Cardiac septum (tissue), 1 donor: ENCODE measurements around the gene TP53I13. TPM values are rescaled to one million over a fixed set of nuclear protein-coding genes. Genes with fewer than 3 reads are reported as not detected.

ENCODE experiments used
- DNase-seq: peaks from one replicate; pipeline ENCODE4 v3.0.0-alpha.2; 2020; ENCODE audit warnings: low spot score
- intact Hi-C: fragments of 100-400 bp; cut with DNase I; formaldehyde crosslinking; loops from one replicate; pipeline ENCODE4 v1.14.0; 2022
- total RNA-seq: library from RNA; stranded (reverse); fragmentation: NEBNext Ultra II Directional; extraction: Animal tissue kit (Norgen Biotek cat#: 25700); gene quantifications from one replicate; pipeline ENCODE4 v1.2.1, GENCODE V29; 2021
- donor health status: DM: no; HTN: no; CAD: no.

The TP53I13 gene
- total RNA-seq, 1 donor from 2014 or later, result 31.9 TPM

DNA sequence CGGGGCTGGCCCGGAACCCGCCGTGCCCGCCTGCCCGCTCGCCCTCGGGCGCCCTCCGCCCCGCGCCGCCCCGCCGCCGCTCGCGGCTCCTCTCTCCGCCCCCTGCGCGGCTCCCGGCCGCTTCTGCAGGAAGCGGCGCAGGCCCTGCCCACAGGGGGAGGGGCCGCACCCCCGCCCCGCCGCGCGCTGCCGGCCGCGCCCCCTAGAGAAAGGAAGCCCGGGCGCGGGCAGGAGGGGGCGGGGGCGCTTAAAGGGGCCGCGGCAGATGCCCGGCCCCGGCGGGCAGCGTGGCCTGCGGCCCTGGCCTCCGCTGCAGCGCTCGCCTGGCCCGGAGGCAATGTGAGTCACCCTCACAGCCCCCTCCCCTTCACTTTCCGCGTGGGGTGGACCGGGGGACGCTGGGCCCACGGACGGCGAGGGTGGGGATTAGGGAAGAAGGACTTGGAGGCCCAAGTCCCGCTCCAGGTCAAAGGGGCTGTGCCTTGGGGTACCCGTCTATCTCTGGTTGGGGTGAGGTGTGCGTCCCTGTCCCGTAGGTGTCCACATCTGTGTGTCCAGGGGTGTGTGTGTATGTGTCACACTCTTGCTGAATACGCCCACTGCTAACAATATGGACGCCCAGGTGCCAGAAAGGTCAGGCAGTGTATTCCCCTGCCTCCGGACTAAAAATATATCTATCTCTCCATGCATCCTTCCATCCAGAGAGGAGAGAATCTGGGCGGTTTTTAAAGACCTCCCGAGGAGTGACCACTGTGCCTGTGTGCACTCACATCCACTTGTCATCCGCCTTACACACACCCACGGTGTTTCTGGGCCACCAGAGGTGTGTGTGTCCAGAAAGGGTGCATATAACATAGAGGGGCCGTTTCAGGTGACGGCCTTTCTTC is 21.3 kb downstream of the TP53I13 start, which contains the start of gene GIT1:
TSS of gene GIT1 (minus strand) at position 125 of the 887 bp plus-strand sequence. CDS start 270 bp downstream, outside the sequence.
- intact Hi-C loops, result no loop called here
- DNase-seq, result peak; percentile 92

DNA sequence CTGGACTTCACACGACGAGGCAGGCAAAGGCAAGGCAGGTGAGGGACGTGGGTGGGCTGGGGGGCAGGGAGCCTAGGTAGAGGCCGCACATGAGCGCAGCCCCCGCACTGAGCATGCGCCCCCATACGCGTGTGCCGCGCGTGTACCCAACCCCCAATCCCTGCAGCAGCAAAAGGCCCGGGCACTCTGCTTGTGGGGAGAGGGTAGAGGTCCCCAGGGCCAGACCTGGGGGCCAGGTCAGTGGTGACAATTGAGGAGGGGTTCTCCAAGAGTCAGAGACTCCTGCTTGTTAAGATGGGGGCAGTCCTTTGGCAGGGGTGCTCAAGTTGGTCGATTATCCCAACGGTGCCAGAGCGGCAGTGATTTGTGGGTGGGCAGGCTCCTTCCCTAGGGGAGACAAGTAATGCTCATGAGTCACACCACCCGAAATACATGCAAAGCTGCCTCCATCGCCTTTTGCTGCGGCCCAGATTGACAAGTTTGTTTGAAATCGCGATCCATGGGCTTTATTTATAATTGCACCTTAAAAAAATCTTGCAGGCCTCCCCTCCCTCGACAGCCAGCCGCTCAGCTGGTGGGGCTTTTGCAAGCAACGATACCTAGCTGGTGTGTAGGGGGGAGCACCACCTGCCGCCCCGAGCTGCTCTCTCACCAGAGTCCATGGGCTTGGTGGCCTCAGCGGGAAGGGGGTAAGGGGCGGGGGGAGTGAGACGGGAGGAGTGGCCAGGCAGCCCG is 22.1 kb downstream of the TP53I13 start:
- intact Hi-C loops, result no loop called here
- no peak for DNase-seq

DNA sequence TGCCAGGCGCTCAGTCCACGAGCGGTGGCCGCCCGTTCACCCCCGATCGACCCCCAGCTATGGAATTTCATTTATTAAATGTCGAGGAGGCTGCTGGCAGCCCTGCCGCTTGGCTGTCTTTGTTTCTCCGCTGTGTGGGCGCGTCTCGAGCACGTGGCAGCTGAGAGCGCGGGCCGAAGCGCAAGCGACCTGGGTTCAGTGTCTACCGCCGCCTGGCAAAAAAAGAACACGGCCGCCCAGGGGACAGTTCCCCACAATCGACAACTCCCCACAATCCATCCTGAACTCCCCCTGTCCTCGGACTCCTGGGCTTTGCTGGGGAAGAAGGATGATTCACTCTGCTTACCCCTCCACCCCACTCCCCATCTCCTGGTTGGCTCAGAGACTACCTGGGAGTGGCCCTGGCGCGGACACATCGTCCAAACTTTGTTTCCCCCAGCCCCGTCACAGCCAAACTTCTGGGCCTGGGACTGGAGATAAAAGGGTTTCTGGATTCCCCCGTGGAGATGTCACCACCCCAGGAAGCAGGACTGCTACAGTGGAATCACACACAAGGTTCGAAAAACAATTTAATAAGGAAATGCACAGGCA is 22.7 kb downstream of the TP53I13 start:
- intact Hi-C loops, result no loop called here
- DNase-seq, result no peak

DNA sequence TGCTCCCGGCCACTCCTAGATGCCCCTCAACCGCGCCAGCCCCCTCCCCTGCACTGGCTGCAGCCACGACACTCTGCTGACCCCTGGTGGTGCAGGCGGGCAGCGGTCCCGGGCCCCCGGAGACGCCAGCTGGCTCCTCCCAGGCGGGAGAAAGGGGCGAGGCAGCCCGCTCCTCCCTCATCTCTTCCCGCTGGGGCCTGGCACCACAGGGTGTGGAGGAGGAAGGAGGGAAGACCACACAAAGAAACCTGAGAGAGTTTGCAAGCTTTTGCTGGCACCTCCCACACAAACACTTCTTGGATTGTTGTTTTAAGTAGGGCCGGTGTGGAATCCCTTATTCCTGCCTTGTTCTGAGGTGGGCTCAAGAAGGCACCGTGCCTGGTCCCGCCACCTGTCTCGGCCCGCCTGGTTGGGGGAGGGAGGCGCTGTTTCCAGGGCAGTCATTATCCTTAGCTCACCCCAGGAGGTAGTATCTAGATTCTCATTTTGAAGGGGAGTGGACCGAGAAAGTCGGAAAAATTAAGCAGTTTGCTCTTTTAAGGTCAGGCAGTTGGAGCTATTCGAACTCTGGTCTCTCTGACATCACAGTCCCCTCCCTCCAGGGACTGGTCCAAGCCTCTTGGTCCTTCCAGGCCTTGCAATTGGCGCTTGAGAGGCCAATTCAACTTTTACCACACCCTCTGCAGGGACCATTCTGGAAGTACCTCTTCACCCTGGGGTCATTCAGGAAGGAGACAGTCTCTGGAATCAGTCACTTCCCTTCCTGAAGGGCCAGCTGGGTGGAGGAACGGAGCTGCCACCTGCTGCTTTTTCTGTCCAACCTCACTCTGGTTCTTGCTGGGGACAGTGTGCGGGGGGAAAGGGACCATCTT is 23.5 kb downstream of the TP53I13 start:
- DNase-seq, result peak; percentile 93
- intact Hi-C loops, result no loop called here

DNA sequence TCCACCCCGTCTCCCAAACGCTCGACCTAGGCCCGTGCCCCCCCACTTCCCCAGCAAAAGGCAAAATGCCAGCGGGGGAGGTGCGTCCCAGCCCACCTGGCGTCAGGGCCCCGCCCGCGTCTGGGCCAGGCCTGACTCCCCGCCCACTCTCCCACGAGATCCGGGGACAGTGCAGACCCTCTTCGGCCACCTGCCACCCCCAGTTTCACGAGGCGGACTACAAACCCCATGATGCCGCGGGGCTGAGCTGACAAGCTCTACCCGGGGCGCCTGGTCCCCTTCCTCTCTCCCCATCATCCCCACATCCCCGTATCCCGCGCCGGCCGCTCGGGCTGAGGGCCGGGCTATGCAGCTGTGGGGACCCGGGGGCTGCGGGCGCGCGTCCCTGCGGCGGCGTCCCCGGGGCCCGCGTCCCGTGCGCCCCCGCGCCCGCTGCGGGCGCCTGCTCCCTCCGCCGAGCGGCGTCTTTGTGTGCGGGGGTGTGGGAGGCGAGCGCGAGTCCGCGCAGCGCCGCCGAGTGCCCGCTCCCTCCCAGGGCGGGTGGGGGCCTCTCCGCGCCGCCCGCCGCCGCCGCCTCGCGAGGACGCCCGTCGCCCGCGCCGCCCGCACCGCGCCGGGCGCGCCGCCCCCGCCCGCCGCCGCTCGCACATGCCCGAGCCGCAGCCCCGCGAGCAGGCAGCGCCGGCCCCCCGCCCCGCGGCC is 24.5 kb downstream of the TP53I13 start, which contains the start of gene ANKRD13B:
TSS of gene ANKRD13B (plus strand) at position 283 of the 702 bp plus-strand sequence. CDS start 490 bp downstream, outside the sequence.
- DNase-seq, result no peak

DNA sequence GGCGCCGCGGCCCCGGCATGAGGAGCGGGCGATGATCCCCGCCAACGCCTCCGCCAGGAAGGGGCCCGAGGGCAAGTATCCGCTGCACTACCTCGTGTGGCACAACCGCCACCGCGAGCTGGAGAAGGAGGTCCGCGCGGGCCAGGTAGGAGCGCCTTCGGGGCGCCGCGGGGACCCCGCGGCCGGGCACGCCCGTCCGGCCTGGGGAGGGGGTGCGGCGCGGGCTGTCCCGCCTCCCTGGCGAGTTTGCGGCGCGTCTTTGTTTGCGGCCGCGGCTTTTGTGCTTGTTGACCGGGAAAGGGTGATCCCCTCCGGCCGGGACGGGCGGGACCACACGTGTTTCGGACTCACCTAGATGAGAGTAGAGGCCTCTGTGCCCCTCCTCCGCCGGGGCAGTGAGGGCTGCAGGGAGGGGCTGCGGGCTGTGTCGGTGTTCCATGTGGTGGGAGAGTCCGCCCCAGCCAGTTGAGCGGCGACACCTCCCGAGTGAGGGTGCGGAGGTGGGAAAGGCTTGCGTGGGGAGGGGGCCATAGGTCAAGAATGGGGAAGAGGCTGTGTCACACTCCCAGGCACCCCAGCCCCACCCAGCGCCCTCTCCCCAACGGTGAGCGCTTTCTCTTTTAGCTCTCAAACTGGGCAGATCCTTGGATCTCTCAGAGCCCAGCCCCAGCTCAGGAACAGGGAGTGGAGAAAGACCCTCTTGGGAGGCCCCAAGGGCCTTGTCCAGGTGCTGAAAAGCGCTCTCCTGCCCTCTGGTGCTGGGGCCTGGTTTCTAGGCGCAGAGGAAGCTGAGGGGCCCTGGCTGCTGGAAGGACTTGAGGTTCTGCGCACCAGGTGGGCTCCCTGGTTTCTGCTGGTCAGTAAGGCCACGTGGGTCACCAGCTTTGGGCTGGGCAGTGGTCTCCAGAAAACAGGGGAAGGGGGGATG is 25.4 kb downstream of the TP53I13 start:
- DNase-seq, result no peak
- intact Hi-C loops, result no loop called here

More for the DNA sequence above, 24.5 kb downstream of the TP53I13 start, which contains the start of gene ANKRD13B:
- intact Hi-C loops, result no loop called here

DNA sequence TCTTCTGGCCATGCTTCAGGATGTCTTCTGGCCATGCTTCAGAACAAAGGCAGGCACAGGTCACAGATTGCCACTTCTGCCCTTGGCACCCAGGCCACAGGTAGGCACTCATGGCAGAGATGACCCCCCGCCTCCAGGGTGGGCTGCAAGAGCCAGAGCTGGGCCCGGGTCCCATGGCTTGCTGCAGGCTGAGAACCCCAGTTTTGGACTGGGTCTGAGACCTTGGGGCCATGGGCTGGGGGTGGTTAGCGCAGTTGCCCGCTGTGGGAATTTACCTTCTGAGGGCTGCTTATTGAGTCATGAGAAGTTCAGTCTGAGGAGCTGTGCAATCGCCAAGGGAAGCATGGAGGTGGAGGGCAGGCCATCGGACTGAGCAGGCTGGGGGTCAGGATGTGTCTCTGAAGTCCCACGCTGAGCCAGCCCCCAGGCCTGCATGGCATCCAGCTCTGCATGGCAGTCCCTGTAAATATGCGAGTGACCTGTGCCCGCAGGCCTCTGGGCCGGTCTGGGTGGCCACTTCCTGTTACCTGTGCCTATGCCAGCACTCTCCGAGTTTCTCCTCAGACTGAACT is 26.1 kb downstream of the TP53I13 start:
- intact Hi-C loops, result no loop called here
- DNase-seq, result no peak

DNA sequence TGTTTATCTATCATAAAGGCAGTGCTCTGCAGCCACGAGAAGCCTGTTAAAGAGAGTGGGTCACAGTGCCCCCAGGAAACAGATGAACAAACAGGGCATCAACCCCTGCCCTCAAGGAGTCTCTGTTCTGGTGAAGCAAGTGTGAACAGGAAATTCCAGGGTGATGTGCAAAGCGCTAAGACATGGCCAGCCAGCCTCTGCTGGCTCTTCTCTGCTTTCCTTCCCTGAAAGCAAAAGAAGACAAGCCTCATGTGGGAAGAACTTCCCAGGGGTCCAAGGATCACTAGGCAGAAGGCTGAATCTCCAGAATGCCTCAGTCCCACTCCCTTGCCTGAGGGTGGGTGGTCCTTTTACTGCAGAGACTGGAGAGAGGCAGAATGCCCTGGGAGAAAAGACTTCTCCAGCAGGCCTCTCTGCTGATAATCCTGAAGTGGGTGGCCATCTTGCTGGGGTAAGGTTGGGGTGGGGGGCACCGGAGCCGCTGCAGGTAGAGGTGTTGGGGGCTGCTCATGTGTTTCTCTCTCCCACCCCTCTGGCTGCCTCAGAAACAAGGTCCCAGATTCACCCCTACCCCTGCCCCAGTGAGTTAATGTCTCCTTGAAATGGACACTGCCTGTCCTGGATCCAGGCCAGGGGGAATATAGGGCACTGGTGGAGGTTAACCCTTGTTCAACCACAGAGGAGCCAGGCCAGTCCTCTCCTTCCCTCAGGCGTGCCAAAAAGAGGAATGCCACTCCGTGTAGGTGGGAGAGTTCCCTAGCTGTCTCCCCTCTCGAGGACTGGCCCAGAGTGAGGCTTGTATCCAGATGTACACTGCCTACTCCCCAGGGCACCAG is 26.8 kb downstream of the TP53I13 start:
- intact Hi-C loops, result no loop called here
- DNase-seq, result no peak

DNA sequence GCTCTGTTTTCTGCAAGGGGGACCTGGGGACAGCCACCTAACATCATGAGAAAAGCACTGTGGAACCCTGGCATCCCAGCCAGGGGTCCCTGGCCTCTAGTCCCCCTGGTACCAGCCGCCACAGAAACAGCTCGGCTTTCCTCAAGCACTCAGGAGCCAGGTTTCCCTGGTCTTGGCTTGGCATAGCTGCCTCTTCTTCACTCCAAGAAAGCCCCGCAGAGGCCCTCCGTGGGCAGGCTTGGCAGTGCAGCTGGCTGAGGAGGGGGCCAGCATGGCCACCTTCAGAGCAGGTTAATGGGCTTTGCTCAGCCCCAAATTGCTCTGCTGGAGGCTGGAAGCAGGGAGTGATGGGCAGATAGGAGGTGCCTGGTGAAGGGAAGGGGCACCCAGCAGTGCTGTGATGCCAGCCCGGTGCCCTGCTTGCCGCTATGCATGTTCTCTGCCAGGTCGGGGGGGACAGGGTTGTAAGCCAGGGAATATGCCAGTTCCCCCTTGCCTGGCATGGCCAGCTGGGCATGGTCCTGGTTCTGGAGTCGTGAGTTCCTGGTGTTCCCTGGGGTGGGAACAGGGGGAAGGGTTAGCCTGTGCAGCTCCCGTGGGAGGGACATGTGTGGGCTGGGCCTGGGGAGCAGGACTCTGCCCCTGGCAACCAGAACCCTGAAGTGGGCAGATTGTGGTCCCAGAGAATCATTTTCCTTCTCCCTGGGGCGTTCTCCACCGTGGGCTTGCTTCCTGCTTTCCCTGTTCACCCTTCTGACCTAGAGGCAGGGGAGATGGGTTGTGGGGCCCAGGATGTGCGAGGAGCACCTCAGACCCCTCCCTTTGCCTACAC is 27.7 kb downstream of the TP53I13 start:
- intact Hi-C loops, result no loop called here
- DNase-seq, result no peak

DNA sequence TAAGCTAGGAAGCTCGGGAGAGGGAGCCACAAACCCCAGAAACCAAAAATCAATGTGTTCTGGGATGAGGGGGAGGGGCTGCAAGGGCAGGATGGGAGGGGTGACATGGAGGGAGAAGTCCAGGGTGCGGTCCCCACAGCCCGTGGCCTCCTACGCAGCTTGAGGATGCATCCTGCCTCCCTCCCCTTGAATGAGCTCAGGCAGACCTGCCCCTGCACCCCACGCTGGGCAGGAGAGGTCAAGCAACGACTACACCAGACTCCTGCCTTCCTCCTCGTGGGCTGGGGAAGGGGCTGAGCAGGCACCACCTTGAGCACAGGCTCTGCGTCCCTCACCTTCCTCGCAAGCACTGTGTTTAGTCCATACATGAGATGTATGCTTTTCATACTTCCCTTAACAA is 28.3 kb downstream of the TP53I13 start:
- intact Hi-C loops, result no loop called here
- no peak for DNase-seq

DNA sequence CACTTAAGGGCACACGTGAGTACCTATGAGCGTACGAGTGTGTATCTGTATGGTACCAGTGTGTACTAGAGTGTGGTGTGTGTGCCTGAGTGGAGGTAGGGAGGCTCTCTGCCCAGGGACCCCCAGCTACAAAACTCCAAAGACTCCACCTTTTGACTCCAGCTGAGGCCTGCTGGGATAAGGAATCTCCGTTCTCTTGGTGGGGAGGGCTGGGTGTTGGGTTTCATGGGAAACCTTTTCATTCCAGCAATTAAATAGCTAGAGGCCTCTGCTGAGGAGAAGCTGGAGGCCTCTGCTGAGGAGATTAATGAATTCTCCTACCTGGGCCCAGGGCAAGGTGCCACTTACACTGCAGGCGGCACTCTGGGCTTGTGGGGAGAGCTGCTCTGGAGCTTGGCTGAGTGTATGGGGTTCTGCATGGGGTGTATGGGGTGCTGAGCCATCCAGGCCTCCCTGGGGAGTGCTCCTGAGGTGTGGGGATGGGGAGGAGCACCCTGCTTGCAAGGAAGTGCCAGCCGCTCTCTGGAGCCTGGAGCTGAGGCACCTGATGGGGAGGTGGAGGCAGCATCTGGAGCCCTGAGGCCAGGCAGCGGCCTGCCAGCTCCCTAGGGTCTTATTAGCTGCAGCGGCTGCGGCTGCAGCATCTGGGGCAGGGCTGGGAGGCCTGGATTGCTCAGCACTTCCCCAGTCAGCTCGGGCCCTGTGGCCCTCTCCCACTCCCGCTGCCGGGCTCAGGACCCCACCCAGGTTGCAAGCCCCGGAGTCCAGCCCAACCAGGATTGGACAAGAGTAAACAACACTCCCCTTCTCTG is 29.1 kb downstream of the TP53I13 start:
- intact Hi-C loops, result no loop called here
- no peak for DNase-seq

DNA sequence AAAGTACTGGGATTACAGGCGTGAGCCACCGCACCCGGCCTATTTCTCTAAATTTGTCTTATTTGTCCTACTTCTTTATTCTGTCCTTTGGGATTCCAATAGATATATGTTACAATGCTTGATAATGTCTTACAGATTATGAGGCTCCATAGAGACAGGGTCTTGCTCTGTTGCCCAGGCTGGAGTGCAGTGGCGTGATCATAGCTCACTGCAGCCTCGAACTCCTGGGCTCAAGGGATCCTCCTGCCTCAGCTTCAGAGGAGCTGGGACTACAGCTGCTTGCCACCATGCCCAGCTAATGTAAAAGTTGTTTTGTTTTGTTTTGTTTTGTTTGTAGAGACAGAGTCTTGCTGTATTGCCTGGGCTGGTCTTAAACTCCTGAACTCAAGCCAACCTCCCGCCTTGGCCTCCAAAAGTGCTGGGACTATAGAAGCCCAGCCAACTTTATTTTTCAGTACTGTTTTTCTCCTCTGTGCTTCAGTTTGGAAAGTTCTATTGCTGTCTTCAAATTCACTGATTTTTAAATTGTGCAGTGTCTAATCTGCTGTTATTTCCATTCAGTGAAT is 34.7 kb downstream of the TP53I13 start:
- intact Hi-C loops, result no loop called here
- DNase-seq, result no peak

DNA sequence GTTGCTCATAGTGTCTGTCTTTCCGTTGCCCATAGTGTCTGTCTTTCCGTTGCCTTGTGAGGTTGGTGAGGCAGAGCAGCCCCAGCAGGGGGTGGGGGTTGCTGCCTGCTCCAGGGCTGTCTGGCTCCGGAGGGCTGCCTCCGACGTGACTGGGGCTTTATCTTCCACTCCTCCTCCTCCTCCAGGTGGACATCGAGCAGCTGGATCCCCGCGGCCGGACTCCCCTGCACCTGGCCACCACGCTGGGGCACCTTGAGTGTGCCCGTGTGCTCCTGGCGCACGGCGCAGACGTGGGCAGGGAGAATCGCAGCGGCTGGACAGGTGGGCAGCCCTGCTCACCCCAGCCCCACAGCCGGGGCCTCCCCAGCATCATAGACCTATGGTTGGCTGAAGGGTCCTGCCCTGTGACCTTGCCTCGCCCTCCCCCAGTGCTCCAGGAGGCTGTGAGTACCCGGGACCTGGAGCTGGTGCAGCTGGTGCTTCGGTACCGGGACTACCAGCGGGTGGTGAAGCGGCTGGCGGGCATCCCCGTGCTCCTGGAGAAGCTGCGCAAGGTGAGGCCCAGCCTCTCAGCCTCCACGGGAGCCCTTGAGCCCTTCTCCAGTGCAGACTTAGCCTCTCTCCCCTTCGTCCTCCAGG is 39.2 kb downstream of the TP53I13 start:
- DNase-seq, result no peak
- intact Hi-C loops, result no loop called here

DNA sequence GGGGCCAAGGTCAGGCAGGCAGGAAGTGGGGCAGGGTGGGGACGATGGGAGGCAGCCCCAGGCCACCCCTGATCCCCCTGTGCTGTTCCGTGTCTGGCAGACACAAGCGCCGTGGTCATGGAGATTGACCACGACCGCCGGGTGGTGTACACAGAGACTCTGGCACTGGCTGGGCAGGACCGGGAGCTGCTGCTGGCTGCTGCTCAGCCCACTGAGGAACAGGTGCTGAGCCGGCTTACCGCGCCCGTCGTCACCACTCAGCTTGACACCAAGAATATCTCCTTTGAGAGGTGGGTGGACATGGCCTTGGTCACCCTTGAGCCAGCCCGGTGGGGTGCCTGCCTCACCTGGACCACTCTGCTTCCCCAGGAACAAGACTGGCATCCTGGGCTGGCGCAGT is 40.5 kb downstream of the TP53I13 start:
- intact Hi-C loops, result no loop called here
- DNase-seq, result no peak
